HepG2 (cell line): ENCODE results near the gene PPP2R5B.

Experiments used
- CTCF ChIP-seq: sonication (generic); formaldehyde crosslinking; IDR thresholded peaks from 2 replicates; pipeline ENCODE4 v1.5.0; 2020; ENCODE audit warnings: mild to moderate bottlenecking, missing genetic modification reagents, moderate library complexity
- HHEX ChIP-seq: IDR thresholded peaks from 2 replicates; pipeline ENCODE4 v1.6.1; 2016; ENCODE audit warnings: control low read depth
- NR2C2 ChIP-seq: sonication (generic); formaldehyde crosslinking; IDR thresholded peaks from 2 replicates; pipeline ENCODE4 v1.4.0; 2020; ENCODE audit warnings: missing genetic modification reagents, mild to moderate bottlenecking, moderate library complexity, borderline replicate concordance
- SNRNP70 ChIP-seq: fragments of 200-400 bp; formaldehyde crosslinking; IDR thresholded peaks from 2 replicates; pipeline ENCODE4 v1.6.1; 2017; ENCODE audit warnings: mild to moderate bottlenecking, low read depth, low read length, moderate library complexity
- ZBTB21 ChIP-seq: sonication (generic); formaldehyde crosslinking; IDR thresholded peaks from 2 replicates; pipeline ENCODE4 v1.4.0; 2020; ENCODE audit warnings: missing genetic modification reagents

- no peak for TF ChIP-seq NR2C2 (CRISPR knock-in tag)
- no peak for TF ChIP-seq SNRNP70
- no peak for TF ChIP-seq ZBTB21 (CRISPR knock-in tag)
- no peak for TF ChIP-seq HHEX
- no peak for TF ChIP-seq CTCF (CRISPR knock-in tag)
Observed at GRCh38 chr11:64898076-64898445, 26.4 kb upstream of the PPP2R5B start.
